ENCODE measurements around the gene POLR2F.

Gene POLR2F

DNA sequence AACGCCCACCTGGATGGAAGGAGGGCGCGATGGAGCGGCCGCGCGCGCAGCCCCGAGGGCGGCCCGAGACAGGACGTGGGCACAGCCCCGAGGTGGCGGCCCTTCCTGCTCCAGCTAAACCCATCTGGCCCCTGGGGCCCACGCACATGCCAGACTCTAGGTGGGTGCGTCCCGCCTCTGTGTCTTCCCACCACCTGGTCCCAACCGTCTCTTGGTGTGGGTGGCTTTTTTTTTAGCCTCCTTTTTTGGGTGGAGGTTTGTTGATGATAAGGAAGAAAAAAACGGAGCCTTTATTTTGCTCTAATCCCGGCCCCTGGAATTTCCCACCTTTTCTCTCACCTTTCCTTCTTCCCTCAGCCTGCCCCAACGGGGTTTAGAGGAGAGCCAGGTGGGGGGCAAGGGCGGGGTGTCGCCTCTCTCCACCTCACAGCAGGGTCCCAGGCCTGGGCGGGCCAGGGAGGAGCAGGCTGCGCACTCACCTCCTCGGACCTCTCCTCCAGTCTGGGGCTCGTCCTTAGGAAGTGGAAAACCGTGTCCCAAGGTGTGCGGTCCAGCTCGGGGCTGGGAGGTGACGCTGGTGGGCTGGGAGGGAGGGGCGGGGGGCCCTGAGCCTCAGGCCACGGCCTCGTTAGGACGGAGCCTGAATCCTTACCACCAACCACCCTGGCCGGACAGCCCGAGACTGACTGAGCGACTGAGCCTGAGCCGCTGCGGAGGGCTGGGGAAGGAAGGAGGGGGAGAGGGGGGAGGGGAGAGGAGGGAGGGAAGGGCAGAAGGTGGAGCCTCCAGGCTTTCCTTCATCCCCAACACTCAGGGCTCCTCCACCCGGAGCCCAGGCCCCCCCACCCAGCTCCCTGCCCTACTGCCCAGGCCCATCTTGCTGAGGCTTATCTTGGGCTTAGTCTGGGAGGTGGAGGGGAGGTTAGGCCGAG, 30.6 kb downstream of the POLR2F start, which contains the start of gene SOX10:
SOX10 (minus strand) TSS at position 696 of the 932 bp plus-strand sequence. CDS start 771 bp downstream, outside the sequence.
- Histone ChIP-seq H3K36me3 (ENCODE audit: control insufficient read depth in 2 of 2, insufficient read depth in 1 of 2, low read length in 2 of 2) (peaks cover 0 to 2% of the 10 kb centered on the region in 2 experiments; a peak in 1 of 3 replicates), H3K4me1 (ENCODE audit: control insufficient read depth, insufficient read depth, low read length) (no peaks in the 10 kb centered on the region), H3K27ac (ENCODE audit: extremely low read depth, low read depth, low read length) (no peak within 1 kb of the TSS), H3K4me3 (ENCODE audit: low read depth, low read length) (no peak within 1 kb of the TSS), H3K9me3 (ENCODE audit: control insufficient read depth, insufficient read depth, low read depth, low read length) (no peaks in the 10 kb centered on the region)
- TF ChIP-seq ZFHX2 (tag by site-specific recombination; conservative IDR thresholded peaks at IDR 0.05) (peak; percentile 87), ZNF146 (tag by site-specific recombination; IDR thresholded peaks at IDR 0.05) (no peak), EGR2 (tag by site-specific recombination; IDR thresholded peaks at IDR 0.05; ENCODE audit: low read depth) (peak; percentile 85)
- CTCF ChIA-PET, result interaction anchor here (1.1 to 1.3 kb wide), 2 partner anchors 9 to 27 kb away, joined by 3 to 7 read pairs; no protein-coding TSS in a partner anchor
- POLR2A ChIA-PET, result no interaction called here

- POLR2A ChIA-PET, result no interaction called here
Measured at GRCh38 chr22:37985050-37985585, 31.6 kb downstream of the POLR2F start.

GRCh38 chr22:37985751-37986281, 32.3 kb downstream of the POLR2F start:
- no peak overlapping the region for H3K4me3 ChIP-seq (ENCODE audit: low read depth, low read length)
- H3K9me3 ChIP-seq (ENCODE audit: control insufficient read depth, insufficient read depth, low read depth, low read length), result no peaks in the 10 kb centered on the region
- TF ChIP-seq ZNF658 (tag by site-specific recombination; IDR thresholded peaks at IDR 0.05), result no peak
- TF ChIP-seq, protein P1, sequence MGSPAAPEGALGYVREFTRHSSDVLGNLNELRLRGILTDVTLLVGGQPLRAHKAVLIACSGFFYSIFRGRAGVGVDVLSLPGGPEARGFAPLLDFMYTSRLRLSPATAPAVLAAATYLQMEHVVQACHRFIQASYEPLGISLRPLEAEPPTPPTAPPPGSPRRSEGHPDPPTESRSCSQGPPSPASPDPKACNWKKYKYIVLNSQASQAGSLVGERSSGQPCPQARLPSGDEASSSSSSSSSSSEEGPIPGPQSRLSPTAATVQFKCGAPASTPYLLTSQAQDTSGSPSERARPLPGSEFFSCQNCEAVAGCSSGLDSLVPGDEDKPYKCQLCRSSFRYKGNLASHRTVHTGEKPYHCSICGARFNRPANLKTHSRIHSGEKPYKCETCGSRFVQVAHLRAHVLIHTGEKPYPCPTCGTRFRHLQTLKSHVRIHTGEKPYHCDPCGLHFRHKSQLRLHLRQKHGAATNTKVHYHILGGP (tag by site-specific recombination; IDR thresholded peaks at IDR 0.05), result no peak
- no peak for TF ChIP-seq ZNF843 (tag by site-specific recombination; IDR thresholded peaks at IDR 0.05)
- no peak for TF ChIP-seq ZNF433 (tag by site-specific recombination; IDR thresholded peaks at IDR 0.05; ENCODE audit: low read depth)
- no peak for TF ChIP-seq ZNF292 (tag by site-specific recombination; IDR thresholded peaks at IDR 0.05; ENCODE audit: borderline replicate concordance, low read depth)
- TF ChIP-seq, protein P2, sequence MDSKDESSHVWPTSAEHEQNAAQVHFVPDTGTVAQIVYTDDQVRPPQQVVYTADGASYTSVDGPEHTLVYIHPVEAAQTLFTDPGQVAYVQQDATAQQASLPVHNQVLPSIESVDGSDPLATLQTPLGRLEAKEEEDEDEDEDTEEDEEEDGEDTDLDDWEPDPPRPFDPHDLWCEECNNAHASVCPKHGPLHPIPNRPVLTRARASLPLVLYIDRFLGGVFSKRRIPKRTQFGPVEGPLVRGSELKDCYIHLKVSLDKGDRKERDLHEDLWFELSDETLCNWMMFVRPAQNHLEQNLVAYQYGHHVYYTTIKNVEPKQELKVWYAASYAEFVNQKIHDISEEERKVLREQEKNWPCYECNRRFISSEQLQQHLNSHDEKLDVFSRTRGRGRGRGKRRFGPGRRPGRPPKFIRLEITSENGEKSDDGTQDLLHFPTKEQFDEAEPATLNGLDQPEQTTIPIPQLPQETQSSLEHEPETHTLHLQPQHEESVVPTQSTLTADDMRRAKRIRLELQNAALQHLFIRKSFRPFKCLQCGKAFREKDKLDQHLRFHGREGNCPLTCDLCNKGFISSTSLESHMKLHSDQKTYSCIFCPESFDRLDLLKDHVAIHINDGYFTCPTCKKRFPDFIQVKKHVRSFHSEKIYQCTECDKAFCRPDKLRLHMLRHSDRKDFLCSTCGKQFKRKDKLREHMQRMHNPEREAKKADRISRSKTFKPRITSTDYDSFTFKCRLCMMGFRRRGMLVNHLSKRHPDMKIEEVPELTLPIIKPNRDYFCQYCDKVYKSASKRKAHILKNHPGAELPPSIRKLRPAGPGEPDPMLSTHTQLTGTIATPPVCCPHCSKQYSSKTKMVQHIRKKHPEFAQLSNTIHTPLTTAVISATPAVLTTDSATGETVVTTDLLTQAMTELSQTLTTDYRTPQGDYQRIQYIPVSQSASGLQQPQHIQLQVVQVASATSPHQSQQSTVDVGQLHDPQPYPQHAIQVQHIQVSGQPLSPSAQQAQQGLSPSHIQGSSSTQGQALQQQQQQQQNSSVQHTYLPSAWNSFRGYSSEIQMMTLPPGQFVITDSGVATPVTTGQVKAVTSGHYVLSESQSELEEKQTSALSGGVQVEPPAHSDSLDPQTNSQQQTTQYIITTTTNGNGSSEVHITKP (tag by site-specific recombination; IDR thresholded peaks at IDR 0.05), result peak; percentile 22; the same call in 1 of the 2 replicates
- H3K27ac ChIP-seq (ENCODE audit: extremely low read depth, low read depth, low read length), result no peak overlapping the region
- no peaks in the 10 kb centered on the region for H3K4me1 ChIP-seq (ENCODE audit: control insufficient read depth, insufficient read depth, low read length)
- peaks cover 0 to 2% of the 10 kb centered on the region in 2 experiments; a peak in 1 of 3 replicates for H3K36me3 ChIP-seq (ENCODE audit: control insufficient read depth in 2 of 2, insufficient read depth in 1 of 2, low read length in 2 of 2)
- ChIA-PET POLR2A (no interaction called here), CTCF (no interaction called here)

More at GRCh38 chr22:37985050-37985585, 31.6 kb downstream of the POLR2F start:
- no peaks in the 10 kb centered on the region for H3K9me3 ChIP-seq (ENCODE audit: control insufficient read depth, insufficient read depth, low read depth, low read length)
- H3K4me1 ChIP-seq (ENCODE audit: control insufficient read depth, insufficient read depth, low read length), result no peaks in the 10 kb centered on the region
- H3K4me3 ChIP-seq (ENCODE audit: low read depth, low read length), result no peak overlapping the region
- CTCF ChIA-PET, result interaction anchor here (0.5 to 0.6 kb wide), 2 partner anchors 9 to 891 kb away, joined by 3 to 4 read pairs; no protein-coding TSS in a partner anchor
- no peak for TF ChIP-seq BCL11A (tag by site-specific recombination; IDR thresholded peaks at IDR 0.05; ENCODE audit: low read depth)
- TF ChIP-seq ZNF837 (tag by site-specific recombination; IDR thresholded peaks at IDR 0.05), result no peak
- TF ChIP-seq, protein P3, sequence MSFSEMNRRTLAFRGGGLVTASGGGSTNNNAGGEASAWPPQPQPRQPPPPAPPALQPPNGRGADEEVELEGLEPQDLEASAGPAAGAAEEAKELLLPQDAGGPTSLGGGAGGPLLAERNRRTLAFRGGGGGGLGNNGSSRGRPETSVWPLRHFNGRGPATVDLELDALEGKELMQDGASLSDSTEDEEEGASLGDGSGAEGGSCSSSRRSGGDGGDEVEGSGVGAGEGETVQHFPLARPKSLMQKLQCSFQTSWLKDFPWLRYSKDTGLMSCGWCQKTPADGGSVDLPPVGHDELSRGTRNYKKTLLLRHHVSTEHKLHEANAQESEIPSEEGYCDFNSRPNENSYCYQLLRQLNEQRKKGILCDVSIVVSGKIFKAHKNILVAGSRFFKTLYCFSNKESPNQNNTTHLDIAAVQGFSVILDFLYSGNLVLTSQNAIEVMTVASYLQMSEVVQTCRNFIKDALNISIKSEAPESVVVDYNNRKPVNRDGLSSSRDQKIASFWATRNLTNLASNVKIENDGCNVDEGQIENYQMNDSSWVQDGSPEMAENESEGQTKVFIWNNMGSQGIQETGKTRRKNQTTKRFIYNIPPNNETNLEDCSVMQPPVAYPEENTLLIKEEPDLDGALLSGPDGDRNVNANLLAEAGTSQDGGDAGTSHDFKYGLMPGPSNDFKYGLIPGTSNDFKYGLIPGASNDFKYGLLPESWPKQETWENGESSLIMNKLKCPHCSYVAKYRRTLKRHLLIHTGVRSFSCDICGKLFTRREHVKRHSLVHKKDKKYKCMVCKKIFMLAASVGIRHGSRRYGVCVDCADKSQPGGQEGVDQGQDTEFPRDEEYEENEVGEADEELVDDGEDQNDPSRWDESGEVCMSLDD (tag by site-specific recombination; IDR thresholded peaks at IDR 0.05), result no peak
- TF ChIP-seq, protein P2 (tag by site-specific recombination; IDR thresholded peaks at IDR 0.05), result 0 out of 2 replicates have a peak, but pooled peaks have one; percentile 0
- no peak overlapping the region for H3K27ac ChIP-seq (ENCODE audit: extremely low read depth, low read depth, low read length)
- peaks cover 0 to 2% of the 10 kb centered on the region in 2 experiments; a peak in 1 of 3 replicates for H3K36me3 ChIP-seq (ENCODE audit: control insufficient read depth in 2 of 2, insufficient read depth in 1 of 2, low read length in 2 of 2)
